Measurements from ENCODE around the gene SERPINA5.

DNA sequence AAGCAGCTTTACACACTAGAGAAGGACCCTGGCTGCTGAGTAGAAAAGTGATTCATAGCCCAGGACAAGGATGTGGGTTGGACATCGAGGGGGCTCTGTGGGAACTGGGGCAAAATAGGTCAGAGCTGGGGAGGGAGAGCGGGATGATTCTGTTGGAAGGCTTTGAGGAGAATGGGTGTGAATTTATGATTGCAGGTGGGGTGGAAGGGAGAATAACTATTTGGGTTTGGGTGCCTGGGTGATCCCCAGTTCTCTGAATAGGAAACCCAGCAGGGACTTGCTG, 44.1 kb downstream of the SERPINA5 start:
- no peak for TF ChIP-seq CTCF (IDR thresholded peaks at IDR 0.05 in 2 of 3, conservative IDR thresholded peaks at IDR 0.05 in 1 of 3; ENCODE audit: borderline replicate concordance in 1 of 3, insufficient read depth in 1 of 3, low read depth in 2 of 3, low read length in 2 of 3)
- no peak for TF ChIP-seq POLR2AphosphoS5 (IDR thresholded peaks at IDR 0.05; ENCODE audit: low read depth, low read length)
- TF ChIP-seq POLR2A (IDR thresholded peaks at IDR 0.05; ENCODE audit: borderline replicate concordance, extremely low read depth, insufficient read depth, insufficient read length), result no peak
- no peak for TF ChIP-seq EZH2 (IDR thresholded peaks at IDR 0.05)
- no peak for TF ChIP-seq TCF7L2 (IDR thresholded peaks at IDR 0.05; ENCODE audit: borderline replicate concordance, extremely low read depth, insufficient read depth, insufficient read length)
- no peak for TF ChIP-seq JUND (IDR thresholded peaks at IDR 0.05)
- TF ChIP-seq CEBPB (IDR thresholded peaks at IDR 0.05; ENCODE audit: low read depth), result no peak
- TF ChIP-seq ZFX (IDR thresholded peaks at IDR 0.05), result no peak
- TF ChIP-seq SRF (IDR thresholded peaks at IDR 0.05; ENCODE audit: low read depth), result no peak
- no peak for TF ChIP-seq RAD21 (IDR thresholded peaks at IDR 0.05; ENCODE audit: low read depth)
- no peak for TF ChIP-seq ZNF274 (IDR thresholded peaks at IDR 0.05; ENCODE audit: low read depth, low read length)
